ENCODE results near the gene L1CAM. TPM values are rescaled to one million over a fixed set of nuclear protein-coding genes. Genes with fewer than 3 reads are reported as not detected.

Gene L1CAM
- polyA plus RNA-seq, 3 donors from 2014 or later, result not detected

- peaks cover 48 to 51% of the 10 kb centered on the region in 2 donors for H3K4me1 Mint-ChIP-seq
- peak overlapping the region; percentile 44 to 95 (median 92) for H3K4me3 Mint-ChIP-seq
- DNase-seq, result no peak
These were observed 42.9 kb upstream of the L1CAM start for GRCh38 chrX:153928846-153929245.

DNA sequence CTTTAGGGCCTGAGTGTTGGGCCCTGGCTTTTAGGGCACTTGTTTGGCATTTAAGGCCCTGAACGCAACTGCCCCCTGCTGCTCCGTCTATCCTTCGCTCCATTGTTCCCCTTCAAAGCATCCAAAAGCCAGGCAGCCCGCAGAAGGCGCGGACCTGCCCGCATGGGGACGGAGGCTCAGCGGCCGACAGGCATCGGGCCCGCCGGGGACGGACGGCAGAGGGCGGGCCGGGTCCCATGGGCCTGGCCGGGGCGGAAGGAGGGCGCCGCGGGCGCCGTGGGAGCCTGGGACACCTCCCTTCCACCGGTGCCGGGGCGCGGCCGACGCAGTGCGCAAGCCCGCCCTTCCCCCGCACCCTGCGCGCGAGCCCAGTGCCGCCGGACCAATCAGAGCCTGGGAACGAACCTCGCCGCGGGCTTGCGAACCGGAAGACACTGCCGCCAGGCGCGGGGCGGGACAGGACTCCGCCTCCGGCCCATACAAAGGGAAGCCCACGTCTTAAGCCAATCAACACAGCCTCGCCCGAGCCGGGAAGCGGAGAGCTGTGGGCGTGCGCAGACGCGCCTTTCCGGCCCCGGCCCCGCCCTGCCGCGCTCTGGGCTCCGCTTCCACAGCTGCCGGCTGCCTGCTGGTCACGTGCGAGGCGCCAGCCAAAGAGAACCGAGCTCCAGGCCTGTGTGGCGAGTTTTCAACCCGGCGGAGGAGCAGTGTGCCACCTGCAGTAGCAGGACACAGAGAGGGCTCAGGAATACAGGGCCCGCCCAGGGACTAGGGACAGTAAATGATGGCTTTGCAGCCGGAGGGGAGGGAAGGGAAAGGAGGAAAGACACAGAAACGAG is 42.2 kb upstream of the L1CAM start:
- Mint-ChIP-seq H3K36me3 (peaks cover 0 to 3% (median 3%) of the 10 kb centered on the region in 3 donors), H3K27ac (peak overlapping the region; percentile 96 to 100 (median 98)), H3K27me3 (ENCODE audit: low read depth in 3 of 3) (peaks cover 15 to 21% (median 19%) of the 10 kb centered on the region in 3 donors), H3K4me1 (peaks cover 51 to 53% of the 10 kb centered on the region in 2 donors), H3K9me3 (peaks cover 0 to 1% (median 0%) of the 10 kb centered on the region in 6 donors), H3K4me3 (peak overlapping the region; percentile 87 to 95 (median 92))
- peak; percentile 94 to 98 (median 98) for DNase-seq

More at GRCh38 chrX:153928846-153929245, 42.9 kb upstream of the L1CAM start:
- peak overlapping the region; percentile 54 to 99 (median 97) for H3K27ac Mint-ChIP-seq
- H3K27me3 Mint-ChIP-seq (ENCODE audit: low read depth in 3 of 3), result peaks cover 17 to 21% (median 19%) of the 10 kb centered on the region in 3 donors
- peaks cover 0 to 3% (median 3%) of the 10 kb centered on the region in 3 donors for H3K36me3 Mint-ChIP-seq
- peaks cover 0 to 1% (median 0%) of the 10 kb centered on the region in 6 donors for H3K9me3 Mint-ChIP-seq

- H3K36me3 Mint-ChIP-seq, result peaks cover 0 to 3% (median 3%) of the 10 kb centered on the region in 3 donors
- no peak for DNase-seq
- H3K4me3 Mint-ChIP-seq, result peak overlapping the region; percentile 87 to 93 (median 89)
- H3K9me3 Mint-ChIP-seq, result peaks cover 0 to 1% (median 0%) of the 10 kb centered on the region in 6 donors
- peaks cover 15 to 21% (median 19%) of the 10 kb centered on the region in 3 donors for H3K27me3 Mint-ChIP-seq (ENCODE audit: low read depth in 3 of 3)
- peaks cover 57 to 58% of the 10 kb centered on the region in 2 donors for H3K4me1 Mint-ChIP-seq
- H3K27ac Mint-ChIP-seq, result peak overlapping the region; percentile 96 to 100 (median 98)
These were observed 41.6 kb upstream of the L1CAM start for GRCh38 chrX:153927672-153927921.

GRCh38 chrX:153926858-153927671 is 41.1 kb upstream of the L1CAM start:
- H3K36me3 Mint-ChIP-seq, result peaks cover 1 to 3% (median 3%) of the 10 kb centered on the region in 3 donors
- peaks cover 0 to 1% (median 0%) of the 10 kb centered on the region in 6 donors for H3K9me3 Mint-ChIP-seq
- peaks cover 62 to 63% of the 10 kb centered on the region in 2 donors for H3K4me1 Mint-ChIP-seq
- peak overlapping the region; percentile 96 to 100 (median 98) for H3K27ac Mint-ChIP-seq
- peak overlapping the region; percentile 87 to 93 (median 89) for H3K4me3 Mint-ChIP-seq
- peaks cover 15 to 21% (median 19%) of the 10 kb centered on the region in 3 donors for H3K27me3 Mint-ChIP-seq (ENCODE audit: low read depth in 3 of 3)
- peak; percentile 83 to 86 (median 84) for DNase-seq

DNA sequence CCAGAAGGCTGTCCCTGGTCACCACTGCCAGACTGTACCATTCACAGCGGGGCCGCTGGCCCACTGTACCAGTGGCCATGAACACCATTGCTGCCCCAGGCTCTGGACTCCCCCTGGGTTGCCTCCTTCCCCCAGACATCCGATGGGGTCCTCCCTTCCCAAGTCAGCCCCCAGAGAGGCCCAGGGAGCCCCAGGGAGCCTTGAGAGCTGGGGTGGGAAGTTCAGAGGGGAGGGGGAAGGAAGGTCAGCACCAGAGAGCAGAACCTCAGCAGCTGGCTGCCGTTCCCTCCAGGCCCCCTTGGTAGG is 40.5 kb upstream of the L1CAM start:
- Mint-ChIP-seq H3K27me3 (ENCODE audit: low read depth in 3 of 3) (peaks cover 13 to 21% (median 19%) of the 10 kb centered on the region in 3 donors), H3K27ac (peak overlapping the region; percentile 96 to 100 (median 98)), H3K36me3 (peaks cover 1 to 3% (median 2%) of the 10 kb centered on the region in 3 donors), H3K4me1 (peaks cover 67% of the 10 kb centered on the region in 2 donors), H3K4me3 (peak overlapping the region; percentile 87 to 93 (median 89)), H3K9me3 (peaks cover 0 to 1% (median 0%) of the 10 kb centered on the region in 6 donors)
- DNase-seq, result no peak

- H3K27me3 Mint-ChIP-seq (ENCODE audit: low read depth in 3 of 3), result peaks cover 12 to 21% (median 19%) of the 10 kb centered on the region in 3 donors
- peak within 1 kb of the TSS; percentile 96 to 100 (median 98) for H3K27ac Mint-ChIP-seq
- H3K4me3 Mint-ChIP-seq, result peak within 1 kb of the TSS; percentile 89 to 94 (median 93)
- peaks cover 0 to 3% (median 0%) of the 10 kb centered on the region in 3 donors for H3K36me3 Mint-ChIP-seq
- DNase-seq, result peak; percentile 62 to 71 (median 63)
- H3K4me1 Mint-ChIP-seq, result peaks cover 67% of the 10 kb centered on the region in 2 donors
- peaks cover 0 to 1% (median 0%) of the 10 kb centered on the region in 6 donors for H3K9me3 Mint-ChIP-seq
These were observed 40.0 kb upstream of the L1CAM start, which contains the start of gene ARHGAP4 for GRCh38 chrX:153925739-153926551. Gene ARHGAP4, minus strand, starts transcription at chrX:153926264. Its CDS starts 62 bp downstream, at chrX:153926202.

GRCh38 chrX:153925387-153925738 is 39.4 kb upstream of the L1CAM start:
- H3K36me3 Mint-ChIP-seq, result peaks cover 0 to 3% (median 0%) of the 10 kb centered on the region in 3 donors
- peaks cover 67 to 68% of the 10 kb centered on the region in 2 donors for H3K4me1 Mint-ChIP-seq
- peaks cover 12 to 21% (median 19%) of the 10 kb centered on the region in 3 donors for H3K27me3 Mint-ChIP-seq (ENCODE audit: low read depth in 3 of 3)
- H3K27ac Mint-ChIP-seq, result peak overlapping the region; percentile 92 to 98 (median 97)
- H3K9me3 Mint-ChIP-seq, result peaks cover 0 to 1% (median 0%) of the 10 kb centered on the region in 6 donors
- DNase-seq, result peak in 1 of 3 donors; percentile 34
- peak overlapping the region; percentile 89 to 94 (median 93) for H3K4me3 Mint-ChIP-seq

DNA sequence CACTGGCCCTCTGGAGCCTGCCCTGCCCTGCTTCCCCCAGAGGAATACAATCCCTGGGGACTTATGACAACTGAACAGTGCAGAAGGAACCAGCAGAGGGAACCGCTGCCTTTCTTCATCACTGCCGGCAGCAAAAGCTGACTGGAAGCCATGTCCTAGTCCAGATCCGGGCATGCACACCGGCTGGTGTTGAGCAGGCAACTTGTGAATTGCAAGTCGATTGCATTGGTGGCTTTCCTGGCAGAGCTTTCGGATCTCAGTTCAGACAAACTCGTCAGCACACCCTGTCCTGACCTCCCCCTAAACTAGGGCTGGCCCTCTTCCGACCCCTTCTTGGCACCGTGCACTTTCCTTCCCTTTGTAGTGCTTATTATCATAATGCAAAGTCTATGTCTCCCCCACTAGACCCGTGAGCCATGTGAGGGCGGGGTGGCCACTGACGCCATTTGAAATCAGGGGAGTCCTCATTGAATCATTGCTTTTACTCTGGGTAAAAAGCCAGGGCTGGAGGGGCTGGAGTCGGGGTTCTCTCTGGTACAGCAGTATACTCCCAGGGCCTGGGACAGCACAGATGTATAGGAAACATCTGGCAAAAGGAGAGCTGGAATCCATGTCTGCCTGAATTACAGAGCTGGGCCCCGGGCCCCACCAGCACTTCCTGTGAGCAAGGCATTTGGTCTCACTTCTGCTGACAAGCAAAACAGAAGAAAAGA is 38.3 kb upstream of the L1CAM start:
- DNase-seq, result peak; percentile 43 to 48 (median 46)
- Mint-ChIP-seq H3K4me3 (peak overlapping the region; percentile 89 to 94 (median 93)), H3K4me1 (peaks cover 65 to 73% of the 10 kb centered on the region in 2 donors), H3K36me3 (peaks cover 0 to 3% (median 0%) of the 10 kb centered on the region in 3 donors), H3K27ac (peak overlapping the region; percentile 92 to 98 (median 97)), H3K27me3 (ENCODE audit: low read depth in 3 of 3) (peaks cover 13 to 21% (median 19%) of the 10 kb centered on the region in 3 donors), H3K9me3 (peaks cover 0 to 1% (median 0%) of the 10 kb centered on the region in 6 donors)

- Mint-ChIP-seq H3K4me3 (peak overlapping the region; percentile 89 to 94 (median 93)), H3K27ac (peak overlapping the region; percentile 92 to 98 (median 97)), H3K36me3 (peaks cover 0 to 3% (median 3%) of the 10 kb centered on the region in 3 donors), H3K4me1 (peaks cover 54 to 66% of the 10 kb centered on the region in 2 donors), H3K9me3 (peaks cover 0 to 1% (median 0%) of the 10 kb centered on the region in 6 donors), H3K27me3 (ENCODE audit: low read depth in 3 of 3) (peaks cover 11 to 21% (median 19%) of the 10 kb centered on the region in 3 donors)
- no peak for DNase-seq
These were observed 37.2 kb upstream of the L1CAM start for GRCh38 chrX:153922932-153923857.

DNA sequence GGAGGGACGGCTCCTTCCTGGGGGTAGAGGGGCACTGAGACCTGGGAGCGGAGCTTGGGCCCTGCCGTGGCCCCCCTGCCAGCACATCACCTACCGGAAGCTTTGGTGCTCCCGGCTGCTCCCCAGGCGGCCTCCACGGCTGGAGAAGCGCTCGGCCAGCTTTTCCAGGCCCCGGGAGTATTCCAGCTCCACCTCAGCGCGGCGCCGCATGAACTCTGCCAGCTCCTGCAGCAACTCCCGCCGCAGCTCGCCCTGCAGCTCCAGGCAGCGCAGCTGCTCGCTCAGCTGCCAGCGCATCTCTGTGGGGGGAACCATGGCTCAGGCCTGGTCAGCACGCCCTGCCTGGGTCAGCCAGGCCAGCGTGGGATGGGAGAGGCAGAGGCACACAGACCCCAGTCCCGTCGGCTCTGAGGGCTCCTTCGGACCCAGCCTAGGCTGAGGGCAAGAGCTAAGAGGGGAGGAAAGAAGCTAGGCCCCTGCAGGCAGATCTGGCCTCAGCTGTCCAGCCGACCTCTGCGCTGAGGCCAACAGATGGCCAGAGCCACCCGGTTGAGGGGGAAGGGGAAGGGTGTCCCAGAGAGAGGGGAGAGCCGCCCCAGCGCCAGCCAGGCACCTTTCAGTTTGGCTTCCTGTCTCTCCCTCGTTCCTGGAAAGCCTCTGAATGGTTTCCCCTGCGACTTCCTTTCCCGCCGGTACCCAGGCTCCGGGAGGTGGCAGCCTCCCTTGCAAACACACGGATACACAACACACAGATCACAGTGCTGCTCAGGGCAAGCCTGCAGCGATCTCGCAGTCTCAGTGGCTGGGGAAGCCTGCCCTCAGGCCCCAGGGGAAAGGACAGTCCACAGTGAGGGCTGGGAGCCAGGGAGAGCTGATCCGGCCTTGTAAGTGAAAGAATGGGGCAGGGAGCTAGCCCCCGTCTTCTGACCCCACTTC is 35.8 kb upstream of the L1CAM start:
- peaks cover 42 to 55% of the 10 kb centered on the region in 2 donors for H3K4me1 Mint-ChIP-seq
- peak overlapping the region; percentile 65 to 94 (median 68) for H3K4me3 Mint-ChIP-seq
- peak overlapping the region; percentile 17 to 93 (median 84) for H3K27ac Mint-ChIP-seq
- H3K36me3 Mint-ChIP-seq, result peaks cover 3 to 11% (median 6%) of the 10 kb centered on the region in 3 donors
- peaks cover 0 to 1% (median 0%) of the 10 kb centered on the region in 6 donors for H3K9me3 Mint-ChIP-seq
- DNase-seq, result no peak
- H3K27me3 Mint-ChIP-seq (ENCODE audit: low read depth in 3 of 3), result peaks cover 6 to 16% (median 10%) of the 10 kb centered on the region in 3 donors
